AG10803 (cell line): ENCODE measurements around the gene AP5Z1.

ENCODE experiments used
- DNase-seq: peaks from one replicate; pipeline ENCODE4 v3.0.0; 2010; ENCODE audit warnings: low read depth
- H3K4me3 ChIP-seq: 2 replicates; pipeline ENCODE4 v1.5.1; 2011; ENCODE audit warnings: mild to moderate bottlenecking, low read length, control low read depth
- TF ChIP-seq, protein P1 (sequence below): conservative IDR thresholded peaks from 2 replicates; pipeline ENCODE4 v1.5.1; 2011; ENCODE audit warnings: mild to moderate bottlenecking, low read length, control low read depth, inconsistent platforms

The AP5Z1 gene

DNA sequence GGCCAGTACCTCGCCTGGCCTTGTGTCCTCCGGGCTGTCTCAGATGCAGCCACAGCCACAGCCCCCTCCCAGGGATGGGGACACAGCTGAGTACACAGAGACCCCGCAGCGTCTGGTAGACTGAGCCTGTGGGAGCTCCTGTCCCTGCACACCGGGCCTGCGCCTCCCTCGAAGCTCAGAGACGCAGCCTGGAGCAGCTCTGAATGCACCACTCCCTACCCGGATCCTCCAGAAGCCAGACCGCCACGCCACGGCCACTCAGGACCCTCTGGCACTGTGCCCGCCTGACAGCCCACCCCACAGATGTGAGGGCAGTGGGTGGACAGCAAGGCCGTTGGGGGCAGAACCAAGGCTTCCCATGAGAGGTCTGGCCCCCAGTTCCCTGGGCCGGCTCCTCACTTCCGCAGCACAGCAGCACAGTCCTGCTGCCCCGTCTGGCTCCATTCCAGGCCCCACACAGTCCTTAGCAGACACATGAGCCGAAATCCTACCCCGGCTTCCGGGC lies 45.6 kb downstream of the AP5Z1 start:
- no peak overlapping the region for H3K4me3 ChIP-seq
- no peak for DNase-seq
- TF ChIP-seq, protein P1, sequence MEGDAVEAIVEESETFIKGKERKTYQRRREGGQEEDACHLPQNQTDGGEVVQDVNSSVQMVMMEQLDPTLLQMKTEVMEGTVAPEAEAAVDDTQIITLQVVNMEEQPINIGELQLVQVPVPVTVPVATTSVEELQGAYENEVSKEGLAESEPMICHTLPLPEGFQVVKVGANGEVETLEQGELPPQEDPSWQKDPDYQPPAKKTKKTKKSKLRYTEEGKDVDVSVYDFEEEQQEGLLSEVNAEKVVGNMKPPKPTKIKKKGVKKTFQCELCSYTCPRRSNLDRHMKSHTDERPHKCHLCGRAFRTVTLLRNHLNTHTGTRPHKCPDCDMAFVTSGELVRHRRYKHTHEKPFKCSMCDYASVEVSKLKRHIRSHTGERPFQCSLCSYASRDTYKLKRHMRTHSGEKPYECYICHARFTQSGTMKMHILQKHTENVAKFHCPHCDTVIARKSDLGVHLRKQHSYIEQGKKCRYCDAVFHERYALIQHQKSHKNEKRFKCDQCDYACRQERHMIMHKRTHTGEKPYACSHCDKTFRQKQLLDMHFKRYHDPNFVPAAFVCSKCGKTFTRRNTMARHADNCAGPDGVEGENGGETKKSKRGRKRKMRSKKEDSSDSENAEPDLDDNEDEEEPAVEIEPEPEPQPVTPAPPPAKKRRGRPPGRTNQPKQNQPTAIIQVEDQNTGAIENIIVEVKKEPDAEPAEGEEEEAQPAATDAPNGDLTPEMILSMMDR = no peak

DNA sequence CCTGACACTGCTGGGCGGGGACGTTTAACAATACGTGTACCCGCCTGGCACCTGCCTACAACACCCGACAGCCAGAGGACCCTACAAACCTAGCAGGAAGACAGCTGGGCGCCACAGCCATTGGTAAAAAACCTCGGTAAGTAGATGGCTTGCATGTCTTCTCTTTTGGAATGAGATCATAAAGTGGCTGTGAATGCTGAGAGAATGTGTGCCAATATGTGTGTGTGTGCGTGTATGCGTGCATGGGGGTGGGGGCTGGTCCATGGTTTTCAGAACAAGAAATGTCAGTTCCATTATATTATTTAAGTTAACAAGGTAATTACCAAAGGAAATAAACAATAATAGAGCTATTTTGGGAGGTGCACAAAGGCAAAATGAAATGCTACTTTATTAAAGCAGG lies 47.3 kb downstream of the AP5Z1 start:
- TF ChIP-seq, protein P1 = no peak
- no peak for DNase-seq

DNA sequence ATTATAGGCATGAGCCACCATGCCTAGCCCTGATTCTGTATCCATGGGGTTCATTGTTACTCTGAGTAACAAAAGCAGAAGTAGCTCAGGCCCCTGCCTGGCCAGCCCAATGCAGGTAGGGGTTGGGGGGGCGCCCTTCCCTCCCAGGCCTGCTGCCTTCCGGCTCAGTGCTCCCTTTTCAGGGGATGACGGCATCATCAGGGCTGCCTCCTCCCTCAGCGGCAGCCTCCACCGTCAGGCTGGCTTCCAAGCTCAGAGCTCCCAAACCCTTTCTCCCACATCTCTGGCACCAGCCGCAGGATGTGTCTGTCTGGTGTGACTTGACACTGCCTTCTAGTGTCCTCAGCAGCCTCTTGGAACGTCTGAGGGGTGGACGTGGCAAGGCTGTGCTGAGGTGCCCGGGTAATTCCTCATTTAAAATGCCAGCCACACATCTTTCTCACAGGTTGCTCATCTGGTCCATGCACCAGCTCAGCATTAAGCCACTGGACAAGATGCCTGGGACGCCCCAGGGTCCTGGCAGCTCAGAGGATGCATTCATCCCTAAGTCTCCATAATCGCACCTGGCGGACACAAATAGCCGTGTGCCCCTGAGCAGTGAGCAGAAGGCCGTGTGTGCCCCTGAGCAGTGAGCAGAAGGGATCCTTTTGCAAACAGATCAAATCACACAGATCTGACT lies 48.2 kb downstream of the AP5Z1 start:
- no peak for DNase-seq

More for the DNA sequence above, 47.3 kb downstream of the AP5Z1 start:
- H3K4me3 ChIP-seq = no peak overlapping the region

DNA sequence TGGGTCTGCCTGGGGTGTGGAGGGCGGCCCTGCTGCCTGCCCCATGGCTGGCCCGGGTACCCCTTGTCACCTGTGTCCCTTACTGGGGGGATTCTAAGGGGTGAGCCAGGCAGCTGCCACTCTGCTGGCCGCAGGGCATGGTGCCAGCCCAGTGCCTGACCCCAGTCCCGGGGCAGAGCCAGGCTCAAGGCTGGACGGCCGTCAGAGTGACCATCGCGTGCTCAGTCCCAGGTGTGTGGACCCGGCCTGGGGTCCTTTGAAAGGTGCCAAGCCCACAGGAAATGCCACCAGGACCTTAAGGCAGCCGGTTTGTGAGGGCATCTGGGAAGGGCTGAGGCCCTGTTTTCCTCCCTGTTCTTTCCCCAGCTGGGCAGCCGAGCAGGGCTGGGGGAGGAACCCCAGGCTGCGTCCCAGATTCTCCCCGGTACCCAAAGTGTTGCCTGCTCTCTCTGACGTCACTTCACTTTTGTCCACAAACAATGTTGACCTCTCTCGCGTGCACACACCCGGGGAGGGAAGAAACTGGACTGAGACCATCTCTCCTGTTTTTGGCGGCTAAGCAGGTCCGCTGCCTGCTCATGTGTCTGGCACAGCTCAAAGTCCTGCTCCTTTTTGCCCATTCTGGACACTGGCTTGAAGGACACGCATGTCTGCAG lies 48.8 kb downstream of the AP5Z1 start:
- TF ChIP-seq, protein P1 = no peak
- no peak overlapping the region for H3K4me3 ChIP-seq
- DNase-seq = no peak

More for the DNA sequence above, 48.2 kb downstream of the AP5Z1 start:
- TF ChIP-seq, protein P1 = no peak
- H3K4me3 ChIP-seq = no peak overlapping the region

DNA sequence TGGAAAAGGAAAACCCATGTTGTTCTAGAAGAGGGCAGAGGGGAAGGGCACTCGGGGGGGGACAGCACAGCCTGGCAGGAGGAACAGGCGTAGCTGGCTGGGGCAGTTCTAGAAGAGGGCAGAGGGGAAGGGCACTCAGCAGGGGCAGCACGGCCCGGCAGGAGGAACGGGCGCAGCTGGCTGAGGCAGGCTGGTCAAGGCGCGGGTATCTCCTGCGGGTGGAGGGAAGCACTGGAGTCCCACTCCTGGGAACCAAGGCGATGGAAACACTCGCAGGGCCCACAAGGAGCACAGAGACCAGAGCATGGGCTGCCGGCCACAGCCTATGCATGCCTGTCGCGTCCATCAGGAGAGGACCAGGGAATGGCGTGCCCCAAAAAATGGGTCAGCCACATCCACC lies 49.7 kb downstream of the AP5Z1 start:
- no peak for DNase-seq

DNA sequence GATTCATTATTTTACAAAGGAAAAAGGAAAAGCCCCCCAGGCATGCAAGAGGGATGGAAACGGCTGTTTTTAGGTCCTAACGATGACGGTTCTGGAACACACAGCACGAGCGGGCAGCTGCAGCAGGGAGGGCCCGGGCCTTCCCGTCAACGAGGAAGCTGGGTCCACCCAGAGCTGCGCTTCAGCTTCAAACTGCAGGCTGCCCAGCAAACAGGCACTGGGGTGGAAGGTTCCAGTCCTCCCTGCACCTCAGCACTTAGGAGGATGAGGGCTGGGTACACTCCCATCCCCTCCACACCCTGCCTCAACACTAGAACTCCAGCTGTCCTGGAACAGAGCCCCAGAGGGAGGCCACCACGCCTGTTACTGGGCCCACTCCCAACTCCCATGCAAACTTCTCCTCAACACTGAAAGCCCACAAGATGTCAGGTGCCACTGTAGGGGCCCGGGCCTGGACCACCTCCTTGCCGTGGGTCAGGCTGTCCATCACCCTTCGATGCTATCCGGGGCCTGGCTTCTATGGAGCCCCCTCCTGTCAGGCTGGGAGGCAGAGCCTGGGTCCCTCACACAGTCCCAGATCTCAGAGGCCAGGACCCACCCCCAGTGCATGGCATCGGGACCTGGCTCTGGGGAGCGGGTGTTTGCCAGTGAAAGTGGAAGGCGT lies 53.4 kb downstream of the AP5Z1 start:
- no peak overlapping the region for H3K4me3 ChIP-seq
- TF ChIP-seq, protein P1 = no peak
- no peak for DNase-seq

More for the DNA sequence above, 49.7 kb downstream of the AP5Z1 start:
- no peak overlapping the region for H3K4me3 ChIP-seq
- TF ChIP-seq, protein P1 = no peak
